ENCODE measurements around the gene KCNJ8.

GRCh38 chr12:21819678-21820077 lies 45.2 kb upstream of the KCNJ8 start:
- TF ChIP-seq CTCF (IDR thresholded peaks at IDR 0.05), result no peak
- no peak for TF ChIP-seq EP300 (IDR thresholded peaks at IDR 0.05)
- no peak for TF ChIP-seq POLR2A (IDR thresholded peaks at IDR 0.05)
